ENCODE measurements around the gene ADH1B. TPM values are rescaled to one million over a fixed set of nuclear protein-coding genes. Genes with fewer than 3 reads are reported as not detected.

The ADH1B gene
- total RNA-seq, 4 donors from 2014 or later: 3,428 to 6,526 (median 5,135) TPM

DNA sequence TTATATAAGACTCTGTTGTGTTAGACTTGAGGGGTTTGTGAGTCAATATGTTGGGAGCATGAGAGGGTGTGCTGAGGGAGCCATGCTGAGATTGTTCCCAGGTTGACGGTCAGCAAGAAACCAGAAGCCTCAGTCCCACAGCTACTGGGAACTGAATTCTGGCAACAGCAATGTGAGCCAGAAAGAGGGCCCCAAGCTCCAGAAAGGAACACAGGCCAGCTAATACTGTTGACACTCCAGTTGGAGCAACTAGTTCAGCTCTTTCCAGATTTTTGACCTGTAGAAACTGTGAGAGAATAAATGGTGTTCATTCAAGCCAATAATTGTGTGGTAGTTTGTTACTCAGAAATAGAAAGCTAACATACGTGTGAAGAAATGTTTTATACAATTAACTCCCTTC is 47.5 kb downstream of the ADH1B start:
- TF ChIP-seq, protein P1, sequence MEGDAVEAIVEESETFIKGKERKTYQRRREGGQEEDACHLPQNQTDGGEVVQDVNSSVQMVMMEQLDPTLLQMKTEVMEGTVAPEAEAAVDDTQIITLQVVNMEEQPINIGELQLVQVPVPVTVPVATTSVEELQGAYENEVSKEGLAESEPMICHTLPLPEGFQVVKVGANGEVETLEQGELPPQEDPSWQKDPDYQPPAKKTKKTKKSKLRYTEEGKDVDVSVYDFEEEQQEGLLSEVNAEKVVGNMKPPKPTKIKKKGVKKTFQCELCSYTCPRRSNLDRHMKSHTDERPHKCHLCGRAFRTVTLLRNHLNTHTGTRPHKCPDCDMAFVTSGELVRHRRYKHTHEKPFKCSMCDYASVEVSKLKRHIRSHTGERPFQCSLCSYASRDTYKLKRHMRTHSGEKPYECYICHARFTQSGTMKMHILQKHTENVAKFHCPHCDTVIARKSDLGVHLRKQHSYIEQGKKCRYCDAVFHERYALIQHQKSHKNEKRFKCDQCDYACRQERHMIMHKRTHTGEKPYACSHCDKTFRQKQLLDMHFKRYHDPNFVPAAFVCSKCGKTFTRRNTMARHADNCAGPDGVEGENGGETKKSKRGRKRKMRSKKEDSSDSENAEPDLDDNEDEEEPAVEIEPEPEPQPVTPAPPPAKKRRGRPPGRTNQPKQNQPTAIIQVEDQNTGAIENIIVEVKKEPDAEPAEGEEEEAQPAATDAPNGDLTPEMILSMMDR (IDR thresholded peaks at IDR 0.05; ENCODE audit: low read depth): no peak

DNA sequence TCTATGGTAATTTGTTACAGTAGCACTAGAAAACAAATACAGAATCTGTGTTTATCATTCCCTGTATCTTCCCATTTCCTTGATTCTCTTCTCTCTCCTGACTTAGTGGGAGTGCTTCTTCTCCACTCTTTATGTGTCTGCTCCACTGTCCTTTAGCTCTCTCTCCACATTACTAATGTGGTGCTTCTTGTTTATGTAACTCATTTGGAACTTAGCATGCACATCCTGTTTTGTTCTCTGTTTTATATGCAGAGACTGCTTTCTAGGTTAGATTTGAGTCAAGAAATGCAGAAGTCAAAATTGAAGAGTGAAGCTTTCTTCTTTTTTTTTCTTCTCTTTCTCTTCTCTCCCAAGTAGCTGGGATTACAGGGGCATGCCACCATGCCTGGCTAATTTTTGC is 56.3 kb downstream of the ADH1B start:
- TF ChIP-seq, protein P1 (IDR thresholded peaks at IDR 0.05; ENCODE audit: low read depth): no peak

Other genes with a start within 250 kb of the ADH1B start
- gene ADH5, start 232.6 kb downstream of the ADH1B start, total RNA-seq: 100 to 1,000 TPM; 220 to 333 (median 251) TPM
- gene ADH4, start 177.1 kb downstream of the ADH1B start, total RNA-seq: 1 to 10 TPM in 1 of 4 donors, under 1 TPM in 2, not detected in 1; 0.49 to 6.1 (median 0.66) TPM
- not detected for gene ADH6, start 102.2 kb downstream of the ADH1B start, total RNA-seq
- gene ADH1A, start 30.4 kb downstream of the ADH1B start, total RNA-seq: under 1 TPM in 3 of 4 donors, not detected in 1; 0.22 to 0.85 (median 0.82) TPM
- gene ADH1C, start 31.3 kb upstream of the ADH1B start, total RNA-seq: 10 to 100 TPM; 21.3 to 51.7 (median 24.4) TPM
- not detected for gene ADH7, start 113.9 kb upstream of the ADH1B start, total RNA-seq
- gene C4orf17, start 189.6 kb upstream of the ADH1B start, total RNA-seq: not detected
- 1 to 10 TPM; 6.0 to 9.0 (median 6.2) TPM for gene TRMT10A, start 242.6 kb upstream of the ADH1B start, total RNA-seq